Common myeloid progenitor, CD34-positive (primary cell): ENCODE data around the gene TMEM140.

ENCODE experiments used
- CTCF ChIA-PET: fragments of 350-600 bp; sonication (Branson Sonifier 250); formaldehyde crosslinking; loops from one replicate; lab custom pipeline; 2021; ENCODE audit warnings: antibody characterized with exemption; lab: Charles Lee
- POLR2A ChIA-PET: fragments of 350-600 bp; sonication (Branson Sonifier 250); formaldehyde crosslinking; loops from one replicate; lab custom pipeline; 2021; ENCODE audit warnings: antibody characterized with exemption; lab: Charles Lee
- DNase-seq, 3 donors: peaks; one replicate each; pipeline versions ENCODE4 v3.0.0 to v3.0.0-alpha.2; 2013
- H3K27ac ChIP-seq, 2 experiments: 1 replicate in 1 of 2; 2 replicates in 1 of 2; pipeline ENCODE4 v1.7.0; 2013; ENCODE audit warnings: inconsistent platforms in 2 of 2, low read length in 2 of 2, mild to moderate bottlenecking in 2 of 2, low read depth in 1 of 2, moderate library complexity in 1 of 2; ENCODE audit not compliant: severe bottlenecking in 2 of 2, insufficient read depth in 1 of 2, poor library complexity in 1 of 2
- H3K27me3 ChIP-seq, 5 experiments: replicated peaks in 2 of 5; 1 replicate in 3 of 5; 2 replicates in 2 of 5; pipeline versions ENCODE4 v1.6.1 to v1.7.0; 2013; ENCODE audit warnings: low read length in 4 of 5, mild to moderate bottlenecking in 2 of 5, moderate library complexity in 2 of 5, inconsistent platforms in 1 of 5; ENCODE audit not compliant: insufficient read depth in 5 of 5, control insufficient read depth in 4 of 5
- H3K36me3 ChIP-seq, 4 experiments: 1 replicate in 2 of 4; 2 replicates in 2 of 4; pipeline versions ENCODE4 v1.6.1 to v1.7.0; 2013; ENCODE audit warnings: low read length in 3 of 4, control low read depth in 1 of 4, mild to moderate bottlenecking in 1 of 4; ENCODE audit not compliant: control insufficient read depth in 4 of 4, insufficient read depth in 4 of 4
- H3K4me1 ChIP-seq, 4 experiments: 1 replicate in 3 of 4; 2 replicates in 1 of 4; pipeline versions ENCODE4 v1.6.1 to v1.7.1; 2013; ENCODE audit warnings: low read length in 3 of 4, mild to moderate bottlenecking in 3 of 4, control low read depth in 1 of 4, inconsistent platforms in 1 of 4, moderate library complexity in 1 of 4; ENCODE audit not compliant: control insufficient read depth in 4 of 4, insufficient read depth in 4 of 4; ENCODE audit errors: control extremely low read depth in 1 of 4
- H3K4me3 ChIP-seq, 7 experiments: 1 replicate in 4 of 7; 2 replicates in 3 of 7; pipeline versions ENCODE4 v1.5.1 to v1.7.0; 2013; ENCODE audit warnings: mild to moderate bottlenecking in 7 of 7, low read length in 6 of 7, moderate library complexity in 6 of 7, inconsistent platforms in 2 of 7, low read depth in 2 of 7, control low read depth in 1 of 7; ENCODE audit not compliant: insufficient read depth in 4 of 7, control insufficient read depth in 1 of 7; ENCODE audit errors: extremely low read depth in 1 of 7
- H3K9me3 ChIP-seq, 5 experiments: 1 replicate in 4 of 5; 2 replicates in 1 of 5; pipeline versions ENCODE4 v1.6.1 to v1.7.1; 2013; ENCODE audit warnings: low read length in 4 of 5, mild to moderate bottlenecking in 2 of 5, inconsistent platforms in 1 of 5, low read depth in 1 of 5, moderate library complexity in 1 of 5; ENCODE audit not compliant: control insufficient read depth in 4 of 5, insufficient read depth in 2 of 5; ENCODE audit errors: control extremely low read depth in 1 of 5
- WGBS: methylation state at CpG from one replicate; pipeline ENCODE4 v1.1.5; 2013; ENCODE audit not compliant: insufficient coverage; 5-methylcytosine and 5-hydroxymethylcytosine counted together

TMEM140 gene

GRCh38 chr7:135156290-135156689, 8.4 kb downstream of the TMEM140 start:
- Histone ChIP-seq H3K27ac (no peak overlapping the region), H3K4me3 (no peak overlapping the region), H3K4me1 (peaks cover 24 to 51% (median 40%) of the 10 kb centered on the region in 4 experiments), H3K9me3 (peaks cover 3 to 32% (median 11%) of the 10 kb centered on the region in 5 experiments), H3K27me3 (no peaks in the 10 kb centered on the region), H3K36me3 (peaks cover 0 to 31% (median 12%) of the 10 kb centered on the region in 4 experiments)
- POLR2A ChIA-PET: no interaction called here
- DNase-seq: peak in 1 of 3 donors; percentile 45
- CTCF ChIA-PET: interaction anchor here (0.8 to 8.7 kb wide), 2 partner anchors 12 to 47 kb away, joined by 4 to 67 read pairs; partner anchors contain the start of gene CYREN
- WGBS: no CpG with 5 or more reads among the region's 1 CpG

- DNase-seq: no peak
- peak overlapping the region in 1 of 2 experiments; percentile 95 for H3K27ac ChIP-seq
- CTCF ChIA-PET: interaction anchor here (1.1 to 15.2 kb wide), 4 partner anchors 9 to 171 kb away, joined by 3 to 182 read pairs (median 35); partner anchors contain the start of genes CYREN and TMEM140
- H3K27me3 ChIP-seq: no peaks in the 10 kb centered on the region
- peaks cover 0 to 19% (median 10%) of the 10 kb centered on the region in 4 experiments for H3K36me3 ChIP-seq
- WGBS: no CpG with 5 or more reads among the region's 1 CpG
- peaks cover 4 to 34% (median 11%) of the 10 kb centered on the region in 5 experiments for H3K9me3 ChIP-seq
- POLR2A ChIA-PET: interaction anchor here (3.3 kb wide), 1 partner anchor 12 kb away, joined by 26 read pairs; the partner anchor contains the start of gene CYREN
- H3K4me3 ChIP-seq: peak overlapping the region in 1 of 7 experiments; percentile 17
- H3K4me1 ChIP-seq: peaks cover 27 to 54% (median 41%) of the 10 kb centered on the region in 4 experiments
Measured at GRCh38 chr7:135158141-135158655, 10.3 kb downstream of the TMEM140 start.

GRCh38 chr7:135158874-135159273, 11.0 kb downstream of the TMEM140 start:
- Histone ChIP-seq H3K4me1 (peaks cover 27 to 56% (median 41%) of the 10 kb centered on the region in 4 experiments), H3K27me3 (no peaks in the 10 kb centered on the region), H3K36me3 (peaks cover 0 to 19% (median 8%) of the 10 kb centered on the region in 4 experiments), H3K4me3 (peak overlapping the region in 1 of 7 experiments; percentile 35), H3K9me3 (peaks cover 4 to 34% (median 11%) of the 10 kb centered on the region in 5 experiments), H3K27ac (peak overlapping the region; percentile 83 to 95)
- ChIA-PET POLR2A (interaction anchor here (3.3 kb wide), 1 partner anchor 11 kb away, joined by 26 read pairs; the partner anchor contains the start of gene CYREN), CTCF (interaction anchor here (1.1 to 15.2 kb wide), 5 partner anchors 9 to 172 kb away, joined by 3 to 182 read pairs (median 3); partner anchors contain the start of genes CYREN and TMEM140)
- 82% methylated on average over 6 of the region's 6 CpGs for WGBS
- DNase-seq: no peak

- H3K27me3 ChIP-seq: no peaks in the 10 kb centered on the region
- DNase-seq: peak in 1 of 3 donors; percentile 24
- POLR2A ChIA-PET: interaction anchor here (1.9 to 3.3 kb wide), 3 partner anchors 10 to 173 kb away, joined by 8 to 26 read pairs (median 12); partner anchors contain the start of genes AGBL3, CYREN and TMEM140
- peaks cover 4 to 34% (median 11%) of the 10 kb centered on the region in 5 experiments for H3K9me3 ChIP-seq
- peak overlapping the region in 3 of 7 experiments; percentile 11 to 37 (median 35) for H3K4me3 ChIP-seq
- peak overlapping the region; percentile 83 to 95 for H3K27ac ChIP-seq
- CTCF ChIA-PET: interaction anchor here (1.1 to 15.2 kb wide), 6 partner anchors 8 to 172 kb away, joined by 3 to 182 read pairs (median 4); partner anchors contain the start of genes CYREN, TMEM140 and WDR91
- 88% methylated on average over 1 of the region's 2 CpGs for WGBS
- peaks cover 27 to 63% (median 44%) of the 10 kb centered on the region in 4 experiments for H3K4me1 ChIP-seq
- peaks cover 0 to 20% (median 11%) of the 10 kb centered on the region in 4 experiments for H3K36me3 ChIP-seq
Measured at GRCh38 chr7:135159359-135160085, 11.7 kb downstream of the TMEM140 start.

- POLR2A ChIA-PET: interaction anchor here (0.6 to 3.3 kb wide), 5 partner anchors 9 to 173 kb away, joined by 3 to 26 read pairs (median 10); partner anchors contain the start of genes AGBL3, CYREN and TMEM140
- H3K36me3 ChIP-seq: peaks cover 0 to 28% (median 15%) of the 10 kb centered on the region in 4 experiments
- peak; percentile 85 to 92 (median 91) for DNase-seq
Measured at GRCh38 chr7:135160098-135160857, 12.4 kb downstream of the TMEM140 start.

More at GRCh38 chr7:135160098-135160857, 12.4 kb downstream of the TMEM140 start:
- 27% methylated on average over 1 of the region's 5 CpGs for WGBS
- Histone ChIP-seq H3K4me3 (peak overlapping the region in 3 of 7 experiments; percentile 21 to 33 (median 27)), H3K27ac (peak overlapping the region; percentile 83 to 95), H3K27me3 (no peaks in the 10 kb centered on the region), H3K4me1 (peaks cover 27 to 70% (median 47%) of the 10 kb centered on the region in 4 experiments), H3K9me3 (peaks cover 1 to 32% (median 11%) of the 10 kb centered on the region in 5 experiments)
- CTCF ChIA-PET: interaction anchor here (0.6 to 15.2 kb wide), 7 partner anchors 8 to 844 kb away, joined by 3 to 182 read pairs (median 4); partner anchors contain the start of genes CYREN, TMEM140 and WDR91
